HG03521 (cell line): ENCODE results near the gene USP43.
"Not testable (repeated sequence)": the region's sequence is repeated elsewhere in the genome, so short reads cannot be mapped to it uniquely, and the experiment has no call there.

Source experiments
- ATAC-seq: cut with Tn5 transposase; IDR thresholded peaks from one replicate; pipeline ENCODE4 v1.9.1; 2021; ENCODE audit warnings: mild to moderate bottlenecking, moderate library complexity; ENCODE audit not compliant: unreplicated experiment

Gene USP43

GRCh38 chr17:9644910-9645751, at the start of gene USP43:
TSS of gene USP43 (plus strand) at chr17:9645517. CDS start at chr17:9645633, 116 bp downstream.
- no peak for ATAC-seq

- not testable (repeated sequence) for ATAC-seq
Observed at GRCh38 chr17:9597638-9598037, 47.7 kb upstream of the USP43 start.

- no peak for ATAC-seq
Observed at GRCh38 chr17:9598661-9599060, 46.7 kb upstream of the USP43 start.

- ATAC-seq = not testable (repeated sequence)
Observed at GRCh38 chr17:9604583-9604982, 40.7 kb upstream of the USP43 start.

- ATAC-seq = no peak
Observed at GRCh38 chr17:9606453-9606852, 38.9 kb upstream of the USP43 start.

- not testable (repeated sequence) for ATAC-seq
Observed at GRCh38 chr17:9607058-9607457, 38.3 kb upstream of the USP43 start.

- no peak for ATAC-seq
Observed at GRCh38 chr17:9611557-9611956, 33.8 kb upstream of the USP43 start.

- no peak for ATAC-seq
Observed at GRCh38 chr17:9612006-9612405, 33.3 kb upstream of the USP43 start.

GRCh38 chr17:9615486-9615885, 29.8 kb upstream of the USP43 start:
- no peak for ATAC-seq

GRCh38 chr17:9622961-9623360, 22.4 kb upstream of the USP43 start:
- ATAC-seq = no peak

- no peak for ATAC-seq
Observed at GRCh38 chr17:9628509-9628908, 16.8 kb upstream of the USP43 start.

- no peak for ATAC-seq
Observed at GRCh38 chr17:9632741-9633140, 12.6 kb upstream of the USP43 start.

- no peak for ATAC-seq
Observed at GRCh38 chr17:9635340-9635739, 10.0 kb upstream of the USP43 start.

GRCh38 chr17:9636501-9636900, 8.8 kb upstream of the USP43 start:
- no peak for ATAC-seq

GRCh38 chr17:9640388-9640787, 4.9 kb upstream of the USP43 start:
- not testable (repeated sequence) for ATAC-seq

GRCh38 chr17:9643611-9644010, 1.7 kb upstream of the USP43 start:
- no peak for ATAC-seq

GRCh38 chr17:9645851-9646545, 681 bp downstream of the USP43 start:
- no peak for ATAC-seq

GRCh38 chr17:9646546-9646885, 1.2 kb downstream of the USP43 start:
- ATAC-seq = no peak

GRCh38 chr17:9647014-9647413, 1.7 kb downstream of the USP43 start:
- ATAC-seq = no peak

GRCh38 chr17:9648521-9649110, 3.3 kb downstream of the USP43 start:
- no peak for ATAC-seq

- no peak for ATAC-seq
Observed at GRCh38 chr17:9658593-9659211, 13.4 kb downstream of the USP43 start.
